Posterior cingulate gyrus (tissue), 11 donors: ENCODE results near the gene UBE2H.
A peak's percentile ranks its signal among the peaks of the same experiment; 100 is the strongest.
"Not testable (repeated sequence)": the region's sequence is repeated elsewhere in the genome, so short reads cannot be mapped to it uniquely, and the experiment has no call there.

Experiments used
- DNase-seq, 10 donors: peaks; one replicate each; pipeline versions ENCODE4 v3.0.0 to v3.0.0-alpha.2; 2020 to 2021; ENCODE audit warnings: mixed read lengths in 3 of 10
- intact Hi-C: fragments of 100-400 bp; cut with DNase I; formaldehyde crosslinking; loops from one replicate; pipeline ENCODE4 v1.15.1; 2023

The UBE2H gene

GRCh38 chr7:129798616-129799349 lies 154.0 kb downstream of the UBE2H start:
- intact Hi-C loops, result no loop called here
- DNase-seq, result peak in 1 of 10 donors; percentile 58

- intact Hi-C loops, result no loop called here
- DNase-seq, result peak in 1 of 10 donors; percentile 44
Observed at GRCh38 chr7:129797214-129797789, 155.5 kb downstream of the UBE2H start.

GRCh38 chr7:129796186-129796775 lies 156.5 kb downstream of the UBE2H start:
- peak in 2 of 10 donors; percentile 62 to 75 for DNase-seq
- intact Hi-C loops, result no loop called here

GRCh38 chr7:129794461-129794860 lies 158.3 kb downstream of the UBE2H start:
- intact Hi-C loops, result not testable (repeated sequence)
- peak in 2 of 10 donors; percentile 21 to 30 for DNase-seq

GRCh38 chr7:129793506-129794310 lies 159.1 kb downstream of the UBE2H start:
- DNase-seq, result peak in 2 of 10 donors; percentile 39 to 58
- intact Hi-C loops, result no loop called here

GRCh38 chr7:129792721-129793120 lies 160.0 kb downstream of the UBE2H start:
- peak in 2 of 10 donors; percentile 10 to 16 for DNase-seq
- intact Hi-C loops, result no loop called here

- intact Hi-C loops, result no loop called here
Observed at GRCh38 chr7:129790136-129790535, 162.6 kb downstream of the UBE2H start.

GRCh38 chr7:129789652-129790051 lies 163.1 kb downstream of the UBE2H start:
- no peak for DNase-seq
- intact Hi-C loops, result no loop called here

More at GRCh38 chr7:129790136-129790535, 162.6 kb downstream of the UBE2H start:
- DNase-seq, result no peak

- DNase-seq, result no peak
- intact Hi-C loops, result no loop called here
Observed at GRCh38 chr7:129789000-129789399, 163.8 kb downstream of the UBE2H start.

- intact Hi-C loops, result no loop called here
Observed at GRCh38 chr7:129786825-129787563, 165.8 kb downstream of the UBE2H start.

GRCh38 chr7:129785685-129786514 lies 166.9 kb downstream of the UBE2H start:
- DNase-seq, result peak in 1 of 10 donors; percentile 78
- intact Hi-C loops, result no loop called here

More at GRCh38 chr7:129786825-129787563, 165.8 kb downstream of the UBE2H start:
- DNase-seq, result peak in 1 of 10 donors; percentile 55

GRCh38 chr7:129784783-129785684 lies 167.7 kb downstream of the UBE2H start:
- peak in 1 of 10 donors; percentile 53 for DNase-seq
- intact Hi-C loops, result no loop called here

GRCh38 chr7:129784437-129784782 lies 168.3 kb downstream of the UBE2H start:
- DNase-seq, result peak in 1 of 10 donors; percentile 58
- intact Hi-C loops, result no loop called here

GRCh38 chr7:129783584-129783919 lies 169.2 kb downstream of the UBE2H start:
- no peak for DNase-seq
- intact Hi-C loops, result no loop called here

- DNase-seq, result peak in 1 of 10 donors; percentile 75
- intact Hi-C loops, result no loop called here
Observed at GRCh38 chr7:129782818-129783583, 169.8 kb downstream of the UBE2H start.

- intact Hi-C loops, result no loop called here
- peak in 1 of 10 donors; percentile 73 for DNase-seq
Observed at GRCh38 chr7:129781928-129782817, 170.6 kb downstream of the UBE2H start.
